K562 (cell line): ENCODE data around the gene ADCY9.

Experiments
- ASH1L ChIP-seq: fragments of 450-650 bp; IDR thresholded peaks from 2 replicates; pipeline ENCODE4 v1.6.1; 2018; ENCODE audit warnings: borderline replicate concordance, mild to moderate bottlenecking, low read depth; ENCODE audit not compliant: partially characterized antibody
- CEBPB ChIP-seq: fragments of 450-650 bp; IDR thresholded peaks from 2 replicates; pipeline ENCODE4 v1.6.1; 2016; ENCODE audit warnings: missing genetic modification characterization, missing compliant biosample characterization
- CHD1 ChIP-seq: fragments of 200-600 bp; sonication (generic); IDR thresholded peaks from one replicate; pipeline ENCODE4 v1.6.1; 2012; ENCODE audit warnings: mild to moderate bottlenecking, moderate library complexity, low read length, inconsistent platforms
- CTCF ChIP-seq, 3 experiments: IDR thresholded peaks in 2 of 3; conservative IDR thresholded peaks in 1 of 3; 2 replicates each; pipeline ENCODE4 v1.5.1; 2011 to 2012; ENCODE audit warnings: low read length in 3 of 3, mild to moderate bottlenecking in 3 of 3, control low read depth in 2 of 3, improper control_type of control experiment in 1 of 3, inconsistent platforms in 1 of 3, low read depth in 1 of 3, mixed read lengths in 1 of 3, moderate library complexity in 1 of 3; ENCODE audit not compliant: insufficient read depth in 2 of 3
- EP300 ChIP-seq: IDR thresholded peaks from 2 replicates; pipeline ENCODE4 v1.6.1; 2012; ENCODE audit warnings: low read length, improper control_type of control experiment
- MTA2 ChIP-seq: fragments of 450-650 bp; IDR thresholded peaks from 2 replicates; pipeline ENCODE4 v1.6.1; 2016; ENCODE audit warnings: low read depth
- NR2C2 ChIP-seq, 2 experiments: fragments of 200-800 bp in 1 of 2; sonication (Bioruptor generic) in 1 of 2; sonication (generic) in 1 of 2; formaldehyde crosslinking in 1 of 2; IDR thresholded peaks; 2 replicates each; pipeline versions ENCODE4 v1.6.1 to v1.8.0; 2016 to 2022; ENCODE audit warnings: mild to moderate bottlenecking in 1 of 2, missing compliant biosample characterization in 1 of 2, missing genetic modification characterization in 1 of 2, missing genetic modification reagents in 1 of 2
- POLR2A ChIP-seq: fragments of 450-650 bp; conservative IDR thresholded peaks from 2 replicates; pipeline ENCODE4 v1.6.1; 2016
- POLR2AphosphoS5 ChIP-seq: IDR thresholded peaks from 2 replicates; pipeline ENCODE4 v1.6.1; 2011; ENCODE audit warnings: mild to moderate bottlenecking, low read depth, low read length, moderate library complexity; ENCODE audit not compliant: control insufficient read depth, insufficient read depth
- REST ChIP-seq, 2 experiments: fragments of 450-650 bp; formaldehyde crosslinking in 1 of 2; IDR thresholded peaks; 2 replicates each; pipeline versions ENCODE4 v1.4.0 to v1.6.1; 2014 to 2020; ENCODE audit warnings: mild to moderate bottlenecking in 2 of 2, borderline replicate concordance in 1 of 2, low read depth in 1 of 2
- ZNF24 ChIP-seq: fragments of 450-650 bp; IDR thresholded peaks from 2 replicates; pipeline ENCODE4 v1.6.1; 2016
- ZNF354B ChIP-seq: fragments of 250-450 bp; sonication (Bioruptor Pico); IDR thresholded peaks from 2 replicates; pipeline ENCODE4 v1.4.0; 2020

- TF ChIP-seq REST (IDR thresholded peaks at IDR 0.05; ENCODE audit: borderline replicate concordance) (no peak), REST (CRISPR knock-in tag; IDR thresholded peaks at IDR 0.05; ENCODE audit: low read depth) (no peak), EP300 (no peak), ZNF24 (no peak), CHD1 (no peak), ZNF354B (no peak), CEBPB (no peak), NR2C2 (CRISPR knock-in tag; IDR thresholded peaks at IDR 0.05) (no peak), NR2C2 (tag; IDR thresholded peaks at IDR 0.05) (no peak), CTCF (IDR thresholded peaks at IDR 0.05 in 2 of 3, conservative IDR thresholded peaks at IDR 0.05 in 1 of 3; ENCODE audit: insufficient read depth in 2 of 3, low read depth in 1 of 3, low read length in 3 of 3) (no peak), POLR2A (no peak), MTA2 (no peak), POLR2AphosphoS5 (no peak), ASH1L (no peak)
Measured at GRCh38 chr16:4081521-4082021, 34.7 kb downstream of the ADCY9 start.
